ENCODE results near the gene TTBK2. TPM values are rescaled to one million over a fixed set of nuclear protein-coding genes. Genes with fewer than 3 reads are reported as not detected.

TTBK2 gene
- total RNA-seq, 2 experiments from 2014 or later = 9.7 to 10.5 TPM

DNA sequence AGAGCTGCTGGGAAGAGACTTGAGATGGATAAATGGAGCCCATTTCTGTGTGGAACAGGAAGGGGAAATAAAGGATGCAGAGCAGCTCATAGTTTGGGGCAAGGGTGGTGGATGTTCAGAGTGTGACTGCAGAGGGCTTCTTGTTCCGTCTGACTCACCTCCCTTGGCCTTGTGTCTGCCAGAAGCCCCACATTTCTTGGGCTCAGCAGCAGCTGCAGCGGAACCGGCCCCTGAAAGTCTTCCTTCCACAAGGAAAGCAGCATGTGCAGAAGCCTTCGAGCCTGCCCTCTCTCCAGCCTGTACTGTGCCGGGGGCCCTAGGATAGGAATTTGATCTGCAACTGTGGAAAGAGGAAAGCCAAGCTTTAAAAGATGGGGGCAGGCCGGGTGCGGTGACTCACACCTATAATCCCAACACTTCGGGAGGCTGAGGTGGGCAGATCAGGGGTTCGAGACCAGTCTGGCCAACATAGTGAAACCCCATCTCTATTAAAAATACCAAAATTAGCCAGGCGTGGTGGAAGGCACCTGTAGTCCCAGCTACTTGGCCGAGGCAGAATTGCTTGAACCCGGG is 195.2 kb downstream of the TTBK2 start:
- H3K36me3 Mint-ChIP-seq (ENCODE audit: low read depth) = peaks cover 40% of the 10 kb centered on the region
- no peaks in the 10 kb centered on the region for H3K27me3 Mint-ChIP-seq
- H3K9me3 Mint-ChIP-seq (ENCODE audit: low read depth) = no peaks in the 10 kb centered on the region
- no peak overlapping the region for H3K27ac Mint-ChIP-seq
- no peaks in the 10 kb centered on the region for H3K4me1 Mint-ChIP-seq
- ATAC-seq = no peak
- POLR2A ChIA-PET = no interaction called here
- no peak for DNase-seq
- no peak overlapping the region for H3K4me3 Mint-ChIP-seq
- intact Hi-C loops (cut with DNase I, micrococcal nuclease) = no loop called here
- CTCF ChIA-PET = interaction anchor here (0.6 to 0.8 kb wide), 3 partner anchors 11 to 198 kb away, joined by 3 to 5 read pairs (median 4); no protein-coding TSS in a partner anchor

DNA sequence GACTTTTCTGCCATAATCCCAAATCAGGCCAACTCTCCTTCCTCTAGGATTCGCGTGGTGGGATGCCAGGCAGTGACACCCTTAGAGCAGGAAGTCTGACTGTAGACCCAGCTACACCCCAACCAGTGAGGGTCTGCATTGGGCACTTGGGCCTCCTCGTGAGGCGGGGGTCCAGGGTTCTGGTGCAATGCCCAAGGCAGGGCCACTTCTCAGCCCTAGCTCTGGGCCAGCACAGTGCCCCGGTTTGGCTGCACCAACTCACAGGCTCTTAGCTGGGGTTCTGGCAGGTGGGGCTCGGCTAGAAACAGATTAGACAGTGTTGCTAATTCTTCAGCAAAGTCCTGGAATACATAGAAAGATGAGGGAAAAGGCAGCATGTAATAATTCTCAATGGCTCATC is 196.3 kb downstream of the TTBK2 start:
- H3K27me3 Mint-ChIP-seq = no peaks in the 10 kb centered on the region
- no peaks in the 10 kb centered on the region for H3K4me1 Mint-ChIP-seq
- no peak overlapping the region for H3K4me3 Mint-ChIP-seq
- no peaks in the 10 kb centered on the region for H3K9me3 Mint-ChIP-seq (ENCODE audit: low read depth)
- intact Hi-C loops (cut with DNase I, micrococcal nuclease) = no loop called here
- DNase-seq = no peak
- ATAC-seq = no peak
- ChIA-PET CTCF (interaction anchor here (0.6 to 0.7 kb wide), 2 partner anchors 199 to 208 kb away, joined by 3 read pairs; no protein-coding TSS in a partner anchor), POLR2A (no interaction called here)
- no peak overlapping the region for H3K27ac Mint-ChIP-seq
- H3K36me3 Mint-ChIP-seq (ENCODE audit: low read depth) = peaks cover 38% of the 10 kb centered on the region

DNA sequence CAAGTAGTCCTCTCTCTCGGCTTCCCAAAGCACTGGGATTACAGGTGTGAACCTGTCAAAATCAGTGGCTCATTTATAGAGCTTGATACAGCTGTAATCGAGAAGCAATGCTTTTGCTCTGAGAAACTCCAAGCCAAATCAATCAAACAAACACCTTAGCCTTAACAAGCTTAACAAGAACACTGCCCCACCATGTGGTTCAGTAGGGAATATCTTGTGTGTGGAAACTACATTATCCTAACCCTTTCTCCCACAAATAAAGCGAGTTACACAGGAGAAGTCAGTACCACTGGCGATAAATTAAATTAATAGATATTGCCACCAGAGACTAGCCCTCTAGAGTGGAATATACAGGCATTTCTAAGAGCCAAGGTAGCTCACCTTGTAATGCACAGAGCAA is 197.5 kb downstream of the TTBK2 start:
- POLR2A ChIA-PET = interaction anchor here (0.7 kb wide), 1 partner anchor 180 kb away, joined by 3 read pairs; no protein-coding TSS in a partner anchor
- CTCF ChIA-PET = interaction anchor here (0.8 to 0.9 kb wide), 2 partner anchors 11 to 385 kb away, joined by 3 to 4 read pairs; no protein-coding TSS in a partner anchor
- H3K27me3 Mint-ChIP-seq = no peaks in the 10 kb centered on the region

DNA sequence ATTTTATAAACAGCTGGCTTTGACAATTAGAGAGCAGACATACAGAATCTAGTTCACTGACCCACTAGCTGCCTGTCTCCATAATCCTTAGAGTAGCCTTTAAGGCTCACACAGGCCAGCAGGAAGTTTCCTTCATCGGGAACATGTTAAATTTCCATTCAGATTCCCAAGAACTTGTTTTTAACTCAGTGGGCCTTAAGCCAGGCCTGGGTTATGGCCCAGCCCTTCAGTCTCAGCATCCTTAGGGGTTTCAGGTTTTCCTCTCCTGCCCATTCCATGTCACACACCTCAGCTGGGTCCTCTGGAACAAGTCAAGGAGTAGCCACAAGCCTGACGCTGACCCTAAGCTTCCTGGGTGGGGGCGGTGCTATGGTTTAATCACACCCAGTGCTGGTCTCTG is 198.7 kb downstream of the TTBK2 start:
- CTCF ChIA-PET = no interaction called here
- POLR2A ChIA-PET = no interaction called here
- intact Hi-C loops (cut with DNase I, micrococcal nuclease) = no loop called here
- H3K27ac Mint-ChIP-seq = no peak overlapping the region
- no peaks in the 10 kb centered on the region for H3K4me1 Mint-ChIP-seq
- ATAC-seq = no peak
- H3K9me3 Mint-ChIP-seq (ENCODE audit: low read depth) = no peaks in the 10 kb centered on the region
- H3K36me3 Mint-ChIP-seq (ENCODE audit: low read depth) = peaks cover 30% of the 10 kb centered on the region
- H3K27me3 Mint-ChIP-seq = no peaks in the 10 kb centered on the region
- no peak for DNase-seq
- H3K4me3 Mint-ChIP-seq = no peak overlapping the region

More for the DNA sequence above, 197.5 kb downstream of the TTBK2 start:
- DNase-seq (no peak), ATAC-seq (no peak)
- no peak overlapping the region for H3K4me3 Mint-ChIP-seq
- intact Hi-C loops (cut with DNase I, micrococcal nuclease) = no loop called here
- H3K27ac Mint-ChIP-seq = no peak overlapping the region
- H3K9me3 Mint-ChIP-seq (ENCODE audit: low read depth) = no peaks in the 10 kb centered on the region
- H3K36me3 Mint-ChIP-seq (ENCODE audit: low read depth) = peaks cover 34% of the 10 kb centered on the region
- no peaks in the 10 kb centered on the region for H3K4me1 Mint-ChIP-seq

DNA sequence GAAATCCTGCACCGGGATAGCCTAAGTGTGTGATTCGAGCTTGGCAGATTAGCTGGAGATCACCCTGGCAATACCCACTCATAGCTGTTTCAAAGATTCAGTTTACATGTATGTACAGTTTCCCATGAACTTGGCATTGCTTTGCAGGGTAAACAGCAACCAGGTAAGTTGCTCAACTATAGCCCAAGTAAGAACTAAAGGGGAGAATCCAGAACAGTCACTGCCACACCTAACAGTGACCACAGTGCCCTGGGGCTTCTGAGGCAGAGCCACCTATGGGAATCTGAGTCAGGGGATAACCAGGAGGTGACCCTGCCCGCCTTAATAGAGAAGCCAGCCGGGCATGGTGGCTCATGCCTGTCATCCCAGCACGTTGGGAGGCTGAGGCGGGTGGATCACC is 199.6 kb downstream of the TTBK2 start:
- intact Hi-C loops (cut with DNase I, micrococcal nuclease) = no loop called here
- H3K27ac Mint-ChIP-seq = no peak overlapping the region
- DNase-seq (no peak), ATAC-seq (no peak)
- ChIA-PET CTCF (no interaction called here), POLR2A (no interaction called here)
- H3K9me3 Mint-ChIP-seq (ENCODE audit: low read depth) = no peaks in the 10 kb centered on the region
- H3K36me3 Mint-ChIP-seq (ENCODE audit: low read depth) = peaks cover 24% of the 10 kb centered on the region
- H3K27me3 Mint-ChIP-seq = no peaks in the 10 kb centered on the region
- H3K4me3 Mint-ChIP-seq = no peak overlapping the region
- H3K4me1 Mint-ChIP-seq = no peaks in the 10 kb centered on the region

DNA sequence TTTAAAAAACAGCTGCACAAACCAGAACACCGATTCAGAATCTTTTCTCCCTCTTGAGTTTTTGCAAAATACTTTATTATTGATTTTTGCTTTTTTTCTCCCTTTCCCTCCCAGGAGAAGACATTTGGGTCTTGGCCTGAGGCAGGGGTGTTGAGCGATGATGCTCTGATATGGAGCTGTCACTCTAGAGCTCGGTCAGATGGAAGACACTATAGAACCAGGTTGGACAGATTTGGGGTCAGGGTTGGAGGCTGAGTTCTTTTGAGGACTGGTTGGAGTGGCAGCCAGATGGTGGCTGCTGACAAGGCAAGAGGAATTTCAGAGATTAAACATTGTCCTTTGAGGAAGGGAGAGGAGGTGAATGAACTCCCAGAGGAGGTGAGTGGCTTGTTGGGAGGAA is 200.5 kb downstream of the TTBK2 start:
- DNase-seq (no peak), ATAC-seq (no peak)
- H3K27me3 Mint-ChIP-seq = no peaks in the 10 kb centered on the region
- no peaks in the 10 kb centered on the region for H3K4me1 Mint-ChIP-seq
- H3K27ac Mint-ChIP-seq = no peak overlapping the region
- intact Hi-C loops (cut with DNase I, micrococcal nuclease) = no loop called here
- POLR2A ChIA-PET = no interaction called here
- no peaks in the 10 kb centered on the region for H3K9me3 Mint-ChIP-seq (ENCODE audit: low read depth)
- CTCF ChIA-PET = no interaction called here
- H3K36me3 Mint-ChIP-seq (ENCODE audit: low read depth) = peaks cover 18% of the 10 kb centered on the region
- H3K4me3 Mint-ChIP-seq = no peak overlapping the region

DNA sequence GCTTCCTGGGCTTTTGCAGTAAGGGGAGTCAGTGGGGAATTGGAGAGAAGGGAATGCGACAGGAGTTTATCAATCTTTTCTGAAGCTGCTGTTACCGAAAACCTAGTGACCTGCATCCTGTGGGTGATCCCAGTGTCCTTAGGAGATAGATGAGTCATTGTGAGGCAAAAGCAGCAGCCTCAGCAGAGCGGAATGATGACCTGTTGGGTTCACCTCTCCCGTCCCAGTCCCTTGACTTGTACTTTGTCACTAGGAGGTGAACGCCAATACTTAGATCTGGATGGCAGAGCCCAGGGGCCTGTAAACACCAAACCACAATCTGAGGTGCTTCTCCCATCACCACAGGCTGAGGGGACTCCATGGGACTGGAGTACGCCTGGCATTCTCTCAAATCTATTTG is 201.5 kb downstream of the TTBK2 start:
- intact Hi-C loops (cut with DNase I, micrococcal nuclease) = no loop called here
- CTCF ChIA-PET = no interaction called here
- H3K27ac Mint-ChIP-seq = no peak overlapping the region
- no peak overlapping the region for H3K4me3 Mint-ChIP-seq
- ATAC-seq (no peak), DNase-seq (no peak)
- POLR2A ChIA-PET = no interaction called here
- H3K36me3 Mint-ChIP-seq (ENCODE audit: low read depth) = peaks cover 11% of the 10 kb centered on the region
- H3K4me1 Mint-ChIP-seq = no peaks in the 10 kb centered on the region
- H3K27me3 Mint-ChIP-seq = no peaks in the 10 kb centered on the region
- no peaks in the 10 kb centered on the region for H3K9me3 Mint-ChIP-seq (ENCODE audit: low read depth)

DNA sequence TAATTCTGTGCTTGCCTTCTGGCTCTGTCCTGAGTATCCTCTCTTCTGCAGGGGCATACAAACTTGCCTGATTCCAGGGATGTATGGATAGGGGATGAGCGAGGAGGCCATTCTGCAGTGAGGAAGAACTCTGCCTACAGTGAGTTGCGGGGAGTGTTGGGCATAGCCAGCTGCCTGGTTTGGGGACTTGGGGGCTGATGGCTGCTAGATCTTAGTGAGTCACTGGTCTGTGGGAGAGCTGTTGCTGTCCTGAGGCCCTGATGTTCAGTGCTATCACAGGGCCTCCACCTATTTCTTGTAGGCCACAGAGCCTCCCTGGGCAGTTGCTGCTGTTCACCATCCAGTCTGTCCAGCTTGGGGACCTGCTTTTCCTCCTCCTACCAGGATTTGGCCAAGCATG is 204.0 kb downstream of the TTBK2 start:
- no peaks in the 10 kb centered on the region for H3K4me1 Mint-ChIP-seq
- ATAC-seq (no peak), DNase-seq (no peak)
- no peak overlapping the region for H3K27ac Mint-ChIP-seq
- CTCF ChIA-PET = no interaction called here
- POLR2A ChIA-PET = no interaction called here
- no peak overlapping the region for H3K4me3 Mint-ChIP-seq
- intact Hi-C loops (cut with DNase I, micrococcal nuclease) = no loop called here
- H3K27me3 Mint-ChIP-seq = no peaks in the 10 kb centered on the region
- H3K9me3 Mint-ChIP-seq (ENCODE audit: low read depth) = no peaks in the 10 kb centered on the region
- H3K36me3 Mint-ChIP-seq (ENCODE audit: low read depth) = peaks cover 4% of the 10 kb centered on the region

DNA sequence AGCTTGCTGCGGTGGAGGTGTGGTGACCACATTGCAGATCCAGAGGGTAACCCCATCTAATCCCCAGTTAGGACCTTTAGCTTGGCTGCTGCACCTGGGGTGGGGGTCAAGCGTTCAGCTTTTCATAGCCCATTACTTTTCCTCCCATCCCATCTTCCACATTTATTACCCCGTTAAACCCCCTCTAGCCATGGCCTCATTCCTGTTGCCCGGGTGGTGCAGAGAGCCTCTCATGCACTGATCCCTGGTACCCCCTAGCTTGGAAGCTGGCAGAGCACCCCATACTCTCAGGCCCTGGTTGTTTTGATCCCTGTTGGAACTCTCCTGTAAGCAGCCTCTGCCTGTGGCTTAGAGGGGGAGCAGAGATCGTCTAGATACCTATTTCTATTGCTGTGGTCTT is 204.5 kb downstream of the TTBK2 start:
- intact Hi-C loops (cut with DNase I, micrococcal nuclease) = no loop called here
- no peak overlapping the region for H3K4me3 Mint-ChIP-seq
- no peak overlapping the region for H3K27ac Mint-ChIP-seq
- ATAC-seq = no peak
- DNase-seq = no peak
- no peaks in the 10 kb centered on the region for H3K9me3 Mint-ChIP-seq (ENCODE audit: low read depth)
- ChIA-PET CTCF (interaction anchor here (0.6 kb wide), 1 partner anchor 10 kb away, joined by 3 read pairs; no protein-coding TSS in a partner anchor), POLR2A (no interaction called here)
- H3K36me3 Mint-ChIP-seq (ENCODE audit: low read depth) = peaks cover 4% of the 10 kb centered on the region
- H3K27me3 Mint-ChIP-seq = no peaks in the 10 kb centered on the region
- H3K4me1 Mint-ChIP-seq = no peaks in the 10 kb centered on the region

DNA sequence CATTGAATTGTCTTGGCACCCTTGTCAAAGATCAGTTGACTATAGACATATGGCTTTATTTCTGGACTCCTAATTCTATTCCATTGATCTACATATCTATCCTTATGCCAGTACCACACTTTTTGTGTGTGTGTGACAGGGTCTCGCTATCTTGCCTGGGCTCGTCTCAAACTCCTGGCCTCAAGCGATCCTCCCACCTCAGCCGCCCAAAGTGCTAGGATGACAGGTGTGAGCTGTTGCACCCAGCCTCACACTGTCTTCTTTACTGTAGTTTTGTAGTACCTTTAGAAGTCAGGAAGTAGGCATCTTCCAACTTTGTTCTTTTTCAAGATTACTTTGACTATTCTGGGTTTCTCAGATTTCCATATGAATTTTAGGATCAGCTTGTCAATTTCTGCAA is 208.0 kb downstream of the TTBK2 start:
- DNase-seq = no peak
- H3K27me3 Mint-ChIP-seq = no peaks in the 10 kb centered on the region
- peaks cover 5% of the 10 kb centered on the region for H3K4me1 Mint-ChIP-seq
- H3K4me3 Mint-ChIP-seq = no peak overlapping the region
- CTCF ChIA-PET = interaction anchor here (1.1 kb wide), 1 partner anchor 10 kb away, joined by 3 read pairs; no protein-coding TSS in a partner anchor
- no peaks in the 10 kb centered on the region for H3K9me3 Mint-ChIP-seq (ENCODE audit: low read depth)
- H3K27ac Mint-ChIP-seq = no peak overlapping the region
- intact Hi-C loops (cut with DNase I, micrococcal nuclease) = no loop called here
- ATAC-seq = no peak
- no peaks in the 10 kb centered on the region for H3K36me3 Mint-ChIP-seq (ENCODE audit: low read depth)
- POLR2A ChIA-PET = no interaction called here

DNA sequence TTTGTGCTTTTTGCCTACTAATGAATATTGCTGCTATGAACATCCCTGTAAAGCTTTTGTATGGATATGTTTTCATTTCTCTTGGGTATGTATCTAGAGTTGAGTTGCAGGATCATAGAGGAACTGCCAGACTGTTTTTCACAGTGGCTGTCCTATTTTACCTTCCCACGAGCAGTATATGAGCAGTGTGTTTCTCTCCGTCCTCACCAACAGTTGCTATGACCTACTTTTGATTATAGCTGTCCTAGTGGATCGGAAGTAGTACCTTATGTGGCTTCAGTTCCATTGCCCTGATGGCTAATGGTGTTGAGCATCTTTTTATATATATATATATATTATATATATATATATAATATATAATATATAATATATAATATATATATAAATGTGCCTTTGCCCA is 208.8 kb downstream of the TTBK2 start:
- H3K4me3 Mint-ChIP-seq = no peak overlapping the region
- CTCF ChIA-PET = interaction anchor here (1.1 kb wide), 1 partner anchor 11 kb away, joined by 3 read pairs; no protein-coding TSS in a partner anchor
- peaks cover 5% of the 10 kb centered on the region for H3K4me1 Mint-ChIP-seq
- no peaks in the 10 kb centered on the region for H3K9me3 Mint-ChIP-seq (ENCODE audit: low read depth)
- DNase-seq (no peak), ATAC-seq (no peak)
- H3K36me3 Mint-ChIP-seq (ENCODE audit: low read depth) = no peaks in the 10 kb centered on the region
- no peak overlapping the region for H3K27ac Mint-ChIP-seq
- intact Hi-C loops (cut with DNase I, micrococcal nuclease) = no loop called here
- POLR2A ChIA-PET = no interaction called here
- H3K27me3 Mint-ChIP-seq = no peaks in the 10 kb centered on the region

DNA sequence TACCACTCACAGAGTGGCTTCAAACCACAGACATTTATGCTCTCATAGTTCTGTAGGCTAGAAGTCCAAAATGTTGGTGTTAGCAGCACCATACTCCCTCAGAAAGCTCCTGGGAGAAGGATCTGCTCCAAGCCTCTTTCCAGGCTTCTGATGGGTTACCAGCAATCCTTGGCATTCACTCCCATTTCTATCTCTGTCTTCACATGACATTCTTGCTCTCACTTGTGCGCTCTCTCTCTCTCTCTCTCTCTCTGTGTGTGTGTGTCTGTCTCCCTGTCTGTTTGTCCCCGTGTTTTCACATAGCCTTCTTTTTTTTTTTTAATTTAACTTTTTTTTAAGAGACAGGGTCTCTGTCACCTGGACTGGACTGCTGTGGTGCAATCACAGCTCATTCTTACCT is 209.9 kb downstream of the TTBK2 start:
- no peaks in the 10 kb centered on the region for H3K36me3 Mint-ChIP-seq (ENCODE audit: low read depth)
- ATAC-seq (no peak), DNase-seq (no peak)
- POLR2A ChIA-PET = no interaction called here
- no peak overlapping the region for H3K4me3 Mint-ChIP-seq
- H3K4me1 Mint-ChIP-seq = peaks cover 5% of the 10 kb centered on the region
- no peaks in the 10 kb centered on the region for H3K27me3 Mint-ChIP-seq
- CTCF ChIA-PET = interaction anchor here (1.0 kb wide), 1 partner anchor 10 kb away, joined by 4 read pairs; no protein-coding TSS in a partner anchor
- H3K27ac Mint-ChIP-seq = no peak overlapping the region
- intact Hi-C loops (cut with DNase I, micrococcal nuclease) = no loop called here
- no peaks in the 10 kb centered on the region for H3K9me3 Mint-ChIP-seq (ENCODE audit: low read depth)

All from activated CD4-positive, alpha-beta T cell treated with anti-CD3 and anti-CD28 coated beads for 36 hours (primary cell).